H1 (cell line): ENCODE measurements around the gene CHMP6. TPM values are rescaled to one million over a fixed set of nuclear protein-coding genes. Genes with fewer than 3 reads are reported as not detected.

Experiments
- CTCF ChIA-PET: fragments of 300-600 bp; sonication (Branson Sonifier 250); formaldehyde crosslinking; loops from one replicate; lab custom pipeline; 2021; ENCODE audit not compliant: partially characterized antibody; lab: Charles Lee
- POLR2A ChIA-PET: fragments of 300-600 bp; sonication (Branson Sonifier 250); formaldehyde crosslinking; loops from one replicate; lab custom pipeline; 2021; ENCODE audit warnings: inconsistent platforms; ENCODE audit not compliant: partially characterized antibody; lab: Charles Lee
- DNase-seq, 2 experiments: peaks; one replicate each; pipeline versions ENCODE4 v3.0.0 to v3.0.0-alpha.2; 2010 to 2022; ENCODE audit warnings: low spot score in 2 of 2, low read depth in 1 of 2, mixed read lengths in 1 of 2
- FAIRE-seq: peaks from 2 replicates; lab custom pipeline; 2011; peaks lifted over from hg19 to GRCh38; lab: Jason Lieb, UNC
- H2AFZ ChIP-seq: 2 replicates; pipeline ENCODE4 v1.8.1; 2012; ENCODE audit warnings: low read length, inconsistent platforms
- H2AK5ac ChIP-seq: 2 replicates; pipeline ENCODE4 v1.6.1; 2013; ENCODE audit warnings: low read depth, low read length
- H2BK120ac ChIP-seq: replicated peaks from 2 replicates; pipeline ENCODE3; 2013; ENCODE audit warnings: low read depth, low read length, inconsistent platforms
- H2BK12ac ChIP-seq: 2 replicates; pipeline ENCODE4 v1.6.1; 2013; ENCODE audit warnings: low read depth, low read length
- H2BK15ac ChIP-seq: 2 replicates; pipeline ENCODE4 v1.6.1; 2013; ENCODE audit warnings: low read length
- H2BK20ac ChIP-seq: 2 replicates; pipeline ENCODE4 v1.6.1; 2013; ENCODE audit warnings: low read length
- H2BK5ac ChIP-seq: 2 replicates; pipeline ENCODE4 v1.6.1; 2013; ENCODE audit warnings: low read depth, low read length
- H3K14ac ChIP-seq: 2 replicates; pipeline ENCODE4 v1.6.1; 2013; ENCODE audit warnings: inconsistent platforms; ENCODE audit not compliant: insufficient read length
- H3K18ac ChIP-seq: 2 replicates; pipeline ENCODE4 v1.6.1; 2013; ENCODE audit warnings: low read length; ENCODE audit errors: extremely low read depth
- H3K23ac ChIP-seq: 2 replicates; pipeline ENCODE4 v1.6.1; 2013; ENCODE audit warnings: inconsistent platforms; ENCODE audit not compliant: insufficient read length
- H3K23me2 ChIP-seq: 2 replicates; pipeline ENCODE4 v1.6.1; 2013; ENCODE audit warnings: low read depth, low read length
- H3K27ac ChIP-seq: 2 replicates; pipeline ENCODE4 v1.6.1; 2011; ENCODE audit warnings: low read depth, low read length, inconsistent platforms
- H3K27me3 ChIP-seq, 4 experiments: replicated peaks in 1 of 4; 1 replicate in 1 of 4; 2 replicates in 3 of 4; pipeline versions ENCODE4 v1.6.1 to v1.8.1; 2011 to 2013; ENCODE audit warnings: low read length in 3 of 4, mild to moderate bottlenecking in 3 of 4, inconsistent platforms in 2 of 4, mixed read lengths in 2 of 4, moderate library complexity in 1 of 4; ENCODE audit not compliant: control insufficient read depth in 3 of 4, insufficient read depth in 3 of 4; ENCODE audit errors: extremely low read depth in 1 of 4
- H3K36me3 ChIP-seq, 4 experiments: 2 replicates each; pipeline versions ENCODE4 v1.6.1 to v1.8.1; 2011 to 2013; ENCODE audit warnings: mild to moderate bottlenecking in 4 of 4, low read length in 3 of 4, moderate library complexity in 2 of 4, control low read depth in 1 of 4, inconsistent platforms in 1 of 4; ENCODE audit not compliant: insufficient read depth in 4 of 4, control insufficient read depth in 2 of 4
- H3K4ac ChIP-seq: replicated peaks from 2 replicates; pipeline ENCODE3; 2013; ENCODE audit warnings: low read length, low read depth, mixed read lengths, inconsistent platforms; ENCODE audit not compliant: insufficient read length
- H3K4me1 ChIP-seq, 4 experiments: replicated peaks in 1 of 4; 1 replicate in 1 of 4; 2 replicates in 3 of 4; pipeline versions ENCODE4 v1.6.1 to v1.8.1; 2011 to 2013; ENCODE audit warnings: low read length in 3 of 4, inconsistent platforms in 2 of 4, mixed read lengths in 1 of 4; ENCODE audit not compliant: insufficient read depth in 4 of 4, control insufficient read depth in 3 of 4
- H3K4me2 ChIP-seq, 2 experiments: 2 replicates each; pipeline versions ENCODE4 v1.6.1 to v1.8.1; 2011 to 2013; ENCODE audit warnings: low read depth in 2 of 2, low read length in 2 of 2, control low read depth in 1 of 2, inconsistent platforms in 1 of 2, mild to moderate bottlenecking in 1 of 2; ENCODE audit not compliant: insufficient read depth in 1 of 2
- H3K4me3 ChIP-seq, 4 experiments: fragments of 200-600, 300-600 bp in 1 of 4; sonication (generic), shearing (Covaris generic), sonication (Bioruptor Twin) in 1 of 4; 2 replicates each; pipeline versions ENCODE4 v1.5.1 to v1.8.1; 2011 to 2016; ENCODE audit warnings: low read length in 4 of 4, low read depth in 3 of 4, control low read depth in 2 of 4, inconsistent platforms in 2 of 4, mild to moderate bottlenecking in 2 of 4, mixed read lengths in 1 of 4, moderate library complexity in 1 of 4; ENCODE audit not compliant: insufficient read depth in 2 of 4; ENCODE audit errors: extremely low read depth in 1 of 4
- H3K56ac ChIP-seq: replicated peaks from 2 replicates; pipeline ENCODE3; 2013; ENCODE audit warnings: low read depth, mild to moderate bottlenecking, mixed read lengths, low read length, inconsistent platforms; ENCODE audit not compliant: insufficient read length
- H3K79me1 ChIP-seq: 2 replicates; pipeline ENCODE4 v1.6.1; 2013; ENCODE audit warnings: low read depth, low read length, control low read depth
- H3K79me2 ChIP-seq, 2 experiments: 2 replicates each; pipeline versions ENCODE4 v1.6.1 to v1.8.1; 2012 to 2013; ENCODE audit warnings: low read length in 2 of 2, mild to moderate bottlenecking in 2 of 2, inconsistent platforms in 1 of 2; ENCODE audit not compliant: insufficient read depth in 2 of 2, control insufficient read depth in 1 of 2
- H3K9ac ChIP-seq, 4 experiments: replicated peaks in 1 of 4; 1 replicate in 1 of 4; 2 replicates in 3 of 4; pipeline versions ENCODE4 v1.6.1 to v1.8.1; 2011 to 2013; ENCODE audit warnings: low read depth in 3 of 4, low read length in 3 of 4, control low read depth in 2 of 4, mild to moderate bottlenecking in 2 of 4, moderate library complexity in 2 of 4, inconsistent platforms in 1 of 4; ENCODE audit errors: extremely low read depth in 1 of 4
- H3K9me3 ChIP-seq, 2 experiments: 2 replicates each; pipeline versions ENCODE4 v1.6.1 to v1.8.1; 2012 to 2013; ENCODE audit warnings: mild to moderate bottlenecking in 2 of 2, moderate library complexity in 2 of 2, control low read depth in 1 of 2, inconsistent platforms in 1 of 2, low read depth in 1 of 2, low read length in 1 of 2, mixed read lengths in 1 of 2; ENCODE audit not compliant: insufficient read depth in 2 of 2
- H4K20me1 ChIP-seq, 2 experiments: replicated peaks in 1 of 2; 2 replicates each; pipeline versions ENCODE3 to v1.8.1; 2011 to 2013; ENCODE audit warnings: inconsistent platforms in 2 of 2, low read length in 2 of 2, mild to moderate bottlenecking in 1 of 2; ENCODE audit not compliant: insufficient read depth in 2 of 2, control insufficient read depth in 1 of 2
- H4K5ac ChIP-seq: 2 replicates; pipeline ENCODE4 v1.6.1; 2013; ENCODE audit warnings: low read length, low read depth, mixed read lengths, inconsistent platforms; ENCODE audit not compliant: insufficient read length
- H4K8ac ChIP-seq: 2 replicates; pipeline ENCODE4 v1.8.0; 2013; ENCODE audit warnings: mild to moderate bottlenecking, moderate library complexity, low read length, inconsistent platforms; ENCODE audit not compliant: insufficient read depth; ENCODE audit errors: extremely low read depth
- H4K91ac ChIP-seq: replicated peaks from 2 replicates; pipeline ENCODE3; 2013; ENCODE audit warnings: low read length, mixed read lengths, inconsistent platforms; ENCODE audit not compliant: insufficient read length
- CBX5 ChIP-seq: fragments of 300-800, 300-1000 bp; sonication (generic); IDR thresholded peaks from 2 replicates; pipeline ENCODE4 v1.7.1; 2016; ENCODE audit warnings: antibody characterized with exemption, low read length, low read depth
- CEBPB ChIP-seq: IDR thresholded peaks from 2 replicates; pipeline ENCODE4 v1.6.1; 2012; ENCODE audit warnings: low read depth, low read length
- EGR1 ChIP-seq: IDR thresholded peaks from 2 replicates; pipeline ENCODE4 v1.6.1; 2011; ENCODE audit warnings: low read depth, low read length, borderline replicate concordance
- EP300 ChIP-seq, 2 experiments: IDR thresholded peaks; 1 replicate in 1 of 2; 2 replicates in 1 of 2; pipeline ENCODE4 v1.6.1; 2011 to 2012; ENCODE audit warnings: low read depth in 2 of 2, low read length in 2 of 2, mild to moderate bottlenecking in 2 of 2, borderline replicate concordance in 1 of 2, inconsistent platforms in 1 of 2, moderate library complexity in 1 of 2
- GABPA ChIP-seq: IDR thresholded peaks from 2 replicates; pipeline ENCODE4 v1.6.1; 2011; ENCODE audit warnings: mild to moderate bottlenecking, low read length, moderate library complexity, borderline replicate concordance; ENCODE audit not compliant: insufficient read depth
- NRF1 ChIP-seq: IDR thresholded peaks from 2 replicates; pipeline ENCODE4 v1.6.1; 2011; ENCODE audit warnings: mild to moderate bottlenecking, low read depth, low read length, improper control_type of control experiment
- RBBP5 ChIP-seq: IDR thresholded peaks from 2 replicates; pipeline ENCODE4 v1.7.1; 2012; ENCODE audit warnings: low read depth, mild to moderate bottlenecking, inconsistent platforms, low read length, moderate library complexity, borderline replicate concordance
- WGBS, 2 experiments: shearing (Covaris generic) in 1 of 2; methylation state at CpG; one replicate each; pipeline versions ENCODE4 v1.1.6 to v1.1.7; 2013 to 2015; ENCODE audit warnings: low lambda C conversion rate in 2 of 2, mixed read lengths in 2 of 2, inconsistent platforms in 1 of 2, low coverage in 1 of 2, missing lambda C conversion rate in 1 of 2; ENCODE audit not compliant: insufficient replicate concordance in 2 of 2, insufficient coverage in 1 of 2, insufficient read length in 1 of 2; ENCODE audit errors: extremely low coverage in 1 of 2, missing lambda C conversion rate in 1 of 2; 5-methylcytosine and 5-hydroxymethylcytosine counted together
- polyA plus RNA-seq, 7 experiments: library from polyadenylated mRNA; depleted of rRNA in 3 of 7; stranded (reverse) in 5 of 7; unstranded in 2 of 7; fragments of >200 nt in 5 of 7; fragments of 200-250 nt in 2 of 7; gene quantifications; 1 replicate in 5 of 7; 2 replicates in 1 of 7; 4 replicates in 1 of 7; pipeline versions ENCODE4 v1.2.1 to v1.2.3, GENCODE V29; 2011 to 2013; ENCODE audit warnings: missing spikeins in 2 of 7, mixed read lengths in 2 of 7
- total RNA-seq: library from RNA; stranded (reverse); fragmentation: NEBNext Ultra II Directional; extraction: Animal tissue kit (Norgen Biotek cat#: 25700); gene quantifications from 2 replicates; pipeline ENCODE4 v1.2.1, GENCODE V29; 2021
- TF ChIP-seq, protein P1 (sequence below), 3 experiments: IDR thresholded peaks; 1 replicate in 2 of 3; 2 replicates in 1 of 3; pipeline versions ENCODE4 v1.5.1 to v1.6.1; 2011; ENCODE audit warnings: low read length in 3 of 3, mild to moderate bottlenecking in 3 of 3, inconsistent platforms in 2 of 3, low read depth in 1 of 3, moderate library complexity in 1 of 3; ENCODE audit not compliant: insufficient read depth in 1 of 3; ENCODE audit errors: control extremely low read depth in 1 of 3

CHMP6 gene
- total and polyA plus RNA-seq, 2 of the 8 experiments (the other 6 are each of a cell fraction or from before 2014, with no cell fraction given), result 15.7 to 24.3 TPM

DNA sequence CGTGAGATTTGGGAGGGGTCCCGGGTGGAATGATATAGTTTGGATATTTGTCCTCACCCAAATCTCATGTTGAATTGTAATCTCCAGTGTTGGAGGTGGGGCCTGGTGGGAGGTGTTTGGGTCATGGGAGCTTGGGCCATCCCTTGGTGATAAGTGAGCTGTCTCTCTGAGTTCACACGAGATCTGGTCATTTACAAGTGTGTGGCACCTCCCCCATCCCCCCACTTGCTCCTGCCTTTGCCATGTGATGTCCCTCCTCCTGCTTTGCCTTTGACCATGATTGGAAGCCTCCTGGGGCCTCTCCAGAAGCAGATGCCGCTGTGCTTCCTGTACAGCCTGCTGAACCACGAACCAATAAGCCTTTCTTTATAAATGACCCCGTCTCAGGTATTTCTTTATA lies 22.0 kb downstream of the CHMP6 start:
- no peak overlapping the region for H2BK15ac ChIP-seq
- FAIRE-seq (no peak), DNase-seq (no peak)
- no peaks in the 10 kb centered on the region for H3K79me1 ChIP-seq
- H2BK5ac ChIP-seq, result no peak overlapping the region
- H4K91ac ChIP-seq, result no peak overlapping the region
- H3K56ac ChIP-seq, result no peak overlapping the region
- 90% methylated on average over 6 of the region's 6 CpGs; no CpG with 5 or more reads in 1 of the 2 experiments for WGBS, 2 experiments
- H2BK120ac ChIP-seq, result no peak overlapping the region
- H4K5ac ChIP-seq, result no peak overlapping the region
- no peaks in the 10 kb centered on the region for H3K79me2 ChIP-seq
- H2BK12ac ChIP-seq, result no peak overlapping the region
- H2BK20ac ChIP-seq, result no peak overlapping the region
- no peak overlapping the region for H3K14ac ChIP-seq
- H3K4me3 ChIP-seq, result no peak overlapping the region
- H2AFZ ChIP-seq, result no peak overlapping the region
- no peak overlapping the region for H3K4ac ChIP-seq
- ChIA-PET POLR2A (no interaction called here), CTCF (no interaction called here)
- H3K9ac ChIP-seq, result no peak overlapping the region
- H3K36me3 ChIP-seq, result no peaks in the 10 kb centered on the region
- no peak overlapping the region for H3K4me2 ChIP-seq
- no peak overlapping the region for H4K8ac ChIP-seq
- no peak overlapping the region for H2AK5ac ChIP-seq
- TF ChIP-seq EGR1, result no peak
- no peak for TF ChIP-seq RBBP5
- no peak for TF ChIP-seq CBX5
- TF ChIP-seq, protein P1, sequence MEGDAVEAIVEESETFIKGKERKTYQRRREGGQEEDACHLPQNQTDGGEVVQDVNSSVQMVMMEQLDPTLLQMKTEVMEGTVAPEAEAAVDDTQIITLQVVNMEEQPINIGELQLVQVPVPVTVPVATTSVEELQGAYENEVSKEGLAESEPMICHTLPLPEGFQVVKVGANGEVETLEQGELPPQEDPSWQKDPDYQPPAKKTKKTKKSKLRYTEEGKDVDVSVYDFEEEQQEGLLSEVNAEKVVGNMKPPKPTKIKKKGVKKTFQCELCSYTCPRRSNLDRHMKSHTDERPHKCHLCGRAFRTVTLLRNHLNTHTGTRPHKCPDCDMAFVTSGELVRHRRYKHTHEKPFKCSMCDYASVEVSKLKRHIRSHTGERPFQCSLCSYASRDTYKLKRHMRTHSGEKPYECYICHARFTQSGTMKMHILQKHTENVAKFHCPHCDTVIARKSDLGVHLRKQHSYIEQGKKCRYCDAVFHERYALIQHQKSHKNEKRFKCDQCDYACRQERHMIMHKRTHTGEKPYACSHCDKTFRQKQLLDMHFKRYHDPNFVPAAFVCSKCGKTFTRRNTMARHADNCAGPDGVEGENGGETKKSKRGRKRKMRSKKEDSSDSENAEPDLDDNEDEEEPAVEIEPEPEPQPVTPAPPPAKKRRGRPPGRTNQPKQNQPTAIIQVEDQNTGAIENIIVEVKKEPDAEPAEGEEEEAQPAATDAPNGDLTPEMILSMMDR (IDR thresholded peaks at IDR 0.05; ENCODE audit: control extremely low read depth in 1 of 3, insufficient read depth in 1 of 3, low read depth in 1 of 3, low read length in 3 of 3), result no peak
- no peak for TF ChIP-seq NRF1
- no peak for TF ChIP-seq GABPA
- no peak for TF ChIP-seq CEBPB
- TF ChIP-seq EP300 (IDR thresholded peaks at IDR 0.05; ENCODE audit: borderline replicate concordance in 1 of 2, low read depth in 2 of 2, low read length in 2 of 2), result no peak
- H3K23ac ChIP-seq, result no peak overlapping the region
- no peak overlapping the region for H3K18ac ChIP-seq
- H3K9me3 ChIP-seq, result peaks cover 9 to 12% of the 10 kb centered on the region in 2 experiments
- H4K20me1 ChIP-seq, result no peaks in the 10 kb centered on the region
- H3K4me1 ChIP-seq, result peaks cover 0 to 2% (median 0%) of the 10 kb centered on the region in 4 experiments; a peak in 2 of 7 replicates
- no peak overlapping the region for H3K27ac ChIP-seq
- no peaks in the 10 kb centered on the region for H3K23me2 ChIP-seq
- no peaks in the 10 kb centered on the region for H3K27me3 ChIP-seq
